GM18867 (cell line): ENCODE measurements around the gene CLEC4A.
"Not testable (repeated sequence)": the region's sequence is repeated elsewhere in the genome, so short reads cannot be mapped to it uniquely, and the experiment has no call there.

Experiments
- ATAC-seq: cut with Tn5 transposase; IDR thresholded peaks from one replicate; pipeline ENCODE4 v1.9.1; 2021; ENCODE audit warnings: mild to moderate bottlenecking, moderate library complexity; ENCODE audit not compliant: unreplicated experiment

The CLEC4A gene

GRCh38 chr12:8133636-8134397 is 10.4 kb downstream of the CLEC4A start:
- not testable (repeated sequence) for ATAC-seq

DNA sequence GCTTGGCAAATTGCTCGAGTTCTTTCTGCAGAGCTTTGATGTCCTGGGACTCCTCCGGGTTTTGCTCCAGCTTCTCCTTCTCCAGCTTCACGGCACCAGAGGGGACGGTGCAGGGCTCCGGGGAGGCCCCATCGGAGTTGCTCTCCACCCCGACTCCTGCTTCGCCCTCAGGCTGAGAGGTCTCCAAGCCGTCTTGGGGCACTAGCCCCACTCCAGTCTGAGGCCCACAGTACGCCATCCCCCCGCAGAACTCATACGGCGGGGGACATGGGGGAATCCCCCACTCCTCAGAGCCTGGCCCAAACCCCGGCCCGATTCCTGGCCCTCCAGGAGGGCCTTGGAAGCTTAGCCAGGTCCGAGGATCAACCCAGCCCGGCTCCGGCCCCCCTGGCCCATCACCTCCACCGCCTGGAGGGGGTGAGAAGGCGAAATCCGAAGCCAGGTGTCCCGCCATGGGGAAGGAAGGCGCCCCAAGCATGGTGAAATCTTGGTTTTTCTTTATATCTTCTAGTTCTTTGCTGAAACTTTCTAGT is 11.0 kb downstream of the CLEC4A start:
- ATAC-seq = not testable (repeated sequence)

DNA sequence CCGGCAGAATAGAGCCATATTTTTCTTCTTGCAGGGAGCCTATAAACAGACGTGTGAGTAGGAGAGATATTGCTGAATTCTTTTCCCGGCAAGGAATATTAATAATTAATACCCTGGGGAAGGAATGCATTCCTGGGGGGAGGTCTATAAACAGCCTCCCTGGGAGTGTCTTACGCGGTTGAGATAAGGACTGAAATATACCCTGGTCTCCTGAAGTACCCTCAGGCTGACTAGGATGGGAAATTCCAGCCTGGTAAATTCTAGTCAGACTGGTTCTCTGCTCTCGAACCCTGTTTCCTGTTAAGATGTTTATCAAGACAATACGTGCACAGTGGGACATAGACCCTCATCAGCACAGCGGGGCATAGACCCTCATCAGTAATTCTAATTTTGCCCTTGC is 18.2 kb downstream of the CLEC4A start:
- ATAC-seq = not testable (repeated sequence)

DNA sequence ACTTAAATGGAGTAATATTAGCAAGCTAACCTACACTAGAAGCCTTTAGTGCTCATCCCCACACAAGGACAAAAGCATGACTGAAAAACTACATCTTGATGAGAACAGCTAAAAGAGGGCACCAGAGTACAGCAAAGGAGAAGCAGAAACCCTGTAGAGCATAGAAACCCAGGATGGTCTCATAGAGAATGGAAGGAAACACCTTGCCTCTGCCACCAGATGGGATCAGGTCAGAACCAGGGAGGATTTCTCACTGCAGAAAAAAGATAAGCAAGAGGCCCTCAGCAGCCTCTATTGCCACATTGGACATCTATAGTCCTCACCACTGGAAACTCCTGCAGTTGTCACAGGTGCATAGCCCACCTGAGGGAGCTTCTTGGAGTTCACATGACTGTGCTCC is 19.8 kb downstream of the CLEC4A start:
- ATAC-seq = no peak

GRCh38 chr12:8145754-8146441 is 22.5 kb downstream of the CLEC4A start:
- no peak for ATAC-seq

GRCh38 chr12:8146442-8146771 is 23.0 kb downstream of the CLEC4A start:
- no peak for ATAC-seq

DNA sequence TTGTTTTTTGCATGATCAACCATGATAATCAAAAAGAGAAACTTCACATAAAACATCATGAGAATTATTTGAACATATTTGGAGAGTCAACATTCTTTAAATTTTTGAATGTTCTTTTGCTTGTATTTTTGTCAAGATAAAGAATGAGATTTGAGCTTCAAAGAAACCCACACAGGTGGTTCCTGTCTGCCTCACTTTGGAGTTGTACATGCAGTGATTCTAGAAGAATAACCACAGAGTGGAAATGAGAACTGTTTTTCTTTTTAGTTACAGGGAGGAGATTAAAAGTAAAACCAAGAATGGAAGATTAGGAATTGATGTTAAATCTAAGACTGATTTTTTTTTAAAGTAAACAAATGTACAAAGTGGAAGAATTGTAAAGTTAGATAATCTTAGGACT is 31.1 kb downstream of the CLEC4A start:
- no peak for ATAC-seq

DNA sequence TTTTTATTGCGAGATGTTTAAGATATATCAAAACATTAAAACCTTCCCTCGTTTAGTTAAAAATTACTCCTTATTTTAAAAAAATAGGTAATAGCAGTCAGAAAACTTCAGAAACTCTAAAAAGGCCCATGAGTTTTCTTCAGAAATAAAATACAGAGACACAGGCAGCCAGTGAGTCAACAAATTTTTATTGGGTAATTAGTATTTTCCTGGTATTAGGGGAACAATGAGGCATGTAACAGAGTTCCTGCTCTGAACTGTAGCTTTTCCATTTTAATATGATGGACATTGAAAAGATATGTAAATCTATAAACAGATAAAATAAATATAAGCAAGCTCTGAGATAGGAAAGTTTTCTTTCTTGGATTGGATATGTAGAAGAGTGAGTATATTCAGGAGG is 33.0 kb downstream of the CLEC4A start:
- no peak for ATAC-seq

- no peak for ATAC-seq
Observed at GRCh38 chr12:8156845-8157244, 33.4 kb downstream of the CLEC4A start, which contains the start of gene ZNF705A. Gene ZNF705A, plus strand, starts transcription at chr12:8157015. Its CDS starts 15,611 bp downstream, at chr12:8172626.

DNA sequence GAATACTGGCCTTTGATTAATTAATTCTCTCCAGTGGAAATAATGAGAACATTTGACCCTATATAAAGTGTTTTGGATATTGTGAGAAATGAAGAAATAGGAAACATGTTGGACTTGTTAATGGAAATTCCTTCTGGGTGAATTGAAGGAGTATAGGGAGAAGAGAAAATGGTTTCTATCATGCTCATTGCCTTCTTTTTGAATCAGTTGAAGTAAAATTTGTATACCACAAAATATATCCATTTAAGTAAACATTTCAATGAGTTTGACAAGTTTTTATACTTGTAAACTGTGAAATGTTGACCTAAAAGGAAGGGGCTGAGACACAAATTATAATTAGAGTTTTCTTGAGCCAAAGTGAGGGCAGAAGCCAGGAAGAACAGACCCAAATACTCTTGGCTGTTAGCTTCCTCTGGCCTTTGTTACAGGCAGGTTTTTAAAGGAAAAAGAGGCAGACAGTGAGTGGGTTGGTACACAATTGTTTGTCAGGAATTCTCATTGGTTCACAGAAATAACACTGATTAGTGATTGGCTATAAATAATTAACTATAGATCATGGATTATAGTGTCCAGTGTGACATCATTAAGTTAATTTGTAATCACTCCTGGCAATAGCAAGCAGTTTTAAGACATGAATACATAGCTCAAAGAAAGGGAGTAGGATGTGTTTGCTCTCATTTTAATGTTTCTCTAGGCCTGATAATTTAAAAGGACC is 34.2 kb downstream of the CLEC4A start:
- ATAC-seq = no peak

DNA sequence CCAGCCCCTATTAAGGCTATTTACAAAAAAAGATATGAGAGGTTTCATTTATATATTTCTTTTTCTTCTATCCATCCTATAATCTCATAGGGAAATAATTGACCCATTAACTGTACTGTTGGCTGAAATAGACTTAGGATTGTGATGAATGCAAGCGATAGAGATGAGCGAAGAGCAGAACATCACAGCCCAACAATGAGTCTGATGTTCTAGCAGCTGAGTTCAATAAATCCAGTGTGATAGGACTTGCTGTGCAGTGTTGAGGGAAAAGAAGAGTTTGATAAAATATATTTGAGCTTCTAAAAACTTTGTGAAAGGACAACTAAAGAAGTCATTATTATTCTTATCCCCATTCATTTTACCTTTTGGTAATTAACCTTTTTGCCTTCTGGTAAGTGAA is 49.5 kb downstream of the CLEC4A start:
- ATAC-seq = not testable (repeated sequence)

- not testable (repeated sequence) for ATAC-seq
Observed at GRCh38 chr12:8179989-8180585, 56.7 kb downstream of the CLEC4A start.

- not testable (repeated sequence) for ATAC-seq
Observed at GRCh38 chr12:8181271-8181670, 57.9 kb downstream of the CLEC4A start.

DNA sequence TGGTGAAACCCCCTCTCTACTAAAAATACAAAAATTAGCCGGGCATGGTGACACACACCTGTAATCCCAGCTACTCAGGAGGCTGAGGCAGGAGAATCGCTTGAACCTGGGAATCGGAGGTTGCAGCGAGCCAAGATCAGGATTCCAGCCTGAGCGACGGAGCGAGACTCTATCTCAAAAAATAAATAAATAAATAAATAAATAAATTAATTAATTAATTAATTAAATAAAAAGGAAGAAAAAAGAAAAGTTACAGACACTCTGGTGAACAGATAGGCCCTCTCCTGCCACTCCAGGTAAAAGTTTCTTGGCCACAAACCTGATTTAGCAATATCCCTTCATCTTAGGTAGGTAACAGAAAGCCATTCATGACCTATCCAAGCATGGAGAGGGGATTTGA is 59.5 kb downstream of the CLEC4A start:
- not testable (repeated sequence) for ATAC-seq

GRCh38 chr12:8183346-8183745 is 59.9 kb downstream of the CLEC4A start:
- not testable (repeated sequence) for ATAC-seq

DNA sequence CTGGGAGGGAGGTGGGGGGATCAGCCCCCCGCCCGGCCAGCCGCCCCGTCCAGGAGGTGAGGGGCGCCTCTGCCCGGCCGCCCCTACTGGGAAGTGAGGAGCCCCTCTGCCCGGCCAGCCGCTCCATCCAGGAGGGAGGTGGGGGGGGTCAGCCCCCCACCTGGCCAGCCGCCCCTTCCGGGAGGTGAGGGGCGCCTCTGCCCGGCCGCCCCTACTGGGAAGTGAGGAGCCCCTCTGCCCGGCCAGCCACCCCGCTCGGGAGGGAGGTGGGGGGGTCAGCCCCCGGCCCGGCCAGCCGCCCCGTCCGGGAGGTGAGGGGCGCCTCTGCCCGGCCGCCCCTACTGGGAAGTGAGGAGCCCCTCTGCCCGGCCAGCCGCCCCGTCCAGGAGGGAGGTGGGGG is 60.8 kb downstream of the CLEC4A start:
- not testable (repeated sequence) for ATAC-seq

- not testable (repeated sequence) for ATAC-seq
Observed at GRCh38 chr12:8188088-8188487, 64.7 kb downstream of the CLEC4A start.
